Heart right ventricle (tissue), 16 donors: ENCODE results near the gene ESYT1. TPM values are rescaled to one million over a fixed set of nuclear protein-coding genes. Genes with fewer than 3 reads are reported as not detected.

Experiments
- ATAC-seq, 8 donors: fragments of 200-7000 bp; cut with Tn5 transposase; one replicate each; pipeline ENCODE4 v1.9.1; 2020; ENCODE audit warnings: mild to moderate bottlenecking in 8 of 8, moderate library complexity in 8 of 8, moderate number of reproducible peaks in 1 of 8
- DNase-seq, 2 donors: peaks; one replicate each; pipeline ENCODE4 v3.0.0-alpha.2; 2020
- H3K27ac ChIP-seq, 10 donors: fragments of 200-600 bp; sonication (generic) in 2 of 10; one replicate each; pipeline versions ENCODE4 v1.5.0 to v1.8.0; 2020 to 2022; ENCODE audit warnings: mild to moderate bottlenecking in 3 of 10
- H3K27me3 ChIP-seq, 7 donors: fragments of 200-600 bp; one replicate each; pipeline ENCODE4 v1.8.0; 2021 to 2022; ENCODE audit warnings: mild to moderate bottlenecking in 2 of 7
- H3K36me3 ChIP-seq, 9 donors: fragments of 200-600 bp; sonication (generic) in 1 of 9; one replicate each; pipeline versions ENCODE4 v1.5.0 to v1.8.0; 2020 to 2022; ENCODE audit warnings: mild to moderate bottlenecking in 2 of 9
- H3K4me1 ChIP-seq, 9 donors: fragments of 200-600 bp; sonication (generic) in 1 of 9; one replicate each; pipeline versions ENCODE4 v1.5.0 to v1.8.0; 2020 to 2022; ENCODE audit warnings: mild to moderate bottlenecking in 4 of 9
- H3K4me3 ChIP-seq, 10 donors: fragments of 200-600 bp; sonication (generic) in 2 of 10; one replicate each; pipeline versions ENCODE4 v1.5.0 to v1.8.0; 2020 to 2022; ENCODE audit warnings: mild to moderate bottlenecking in 7 of 10, moderate library complexity in 2 of 10
- H3K9me3 ChIP-seq, 11 donors: fragments of 200-600 bp in 10 of 11; sonication (generic) in 2 of 11; one replicate each; pipeline versions ENCODE4 v1.5.0 to v1.8.0; 2013 to 2022; ENCODE audit warnings: mild to moderate bottlenecking in 2 of 11, control low read depth in 1 of 11, moderate library complexity in 1 of 11
- CTCF ChIP-seq, 9 donors: fragments of 200-600 bp; sonication (generic) in 2 of 9; IDR thresholded peaks; one replicate each; pipeline versions ENCODE4 v1.5.0 to v1.8.0; 2021 to 2022; ENCODE audit warnings: antibody characterized with exemption in 9 of 9, mild to moderate bottlenecking in 5 of 9, moderate library complexity in 1 of 9
- WGBS, 2 donors: extraction: QIAGEN DNeasy Blood & Tissue Kit; methylation state at CpG; one replicate each; pipeline ENCODE4 v1.1.7; 2013; ENCODE audit warnings: inconsistent platforms in 1 of 2; 5-methylcytosine and 5-hydroxymethylcytosine counted together
- intact Hi-C, 10 donors: fragments of 100-400 bp; cut with DNase I; formaldehyde crosslinking; loops; one replicate each; pipeline versions ENCODE4 v1.11.1 to v1.14.2; 2022
- polyA plus RNA-seq, 2 donors: library from polyadenylated mRNA; stranded (reverse); fragments of 200-250 nt; gene quantifications; one replicate each; pipeline ENCODE4 v1.2.3, GENCODE V29; 2013
- total RNA-seq, 10 donors: library from RNA; stranded (reverse); fragmentation: NEBNext Ultra II Directional in 3 of 10; extraction: Animal tissue kit (Norgen Biotek cat#: 25700) in 3 of 10; gene quantifications; one replicate each; pipeline versions ENCODE4 v1.2.1 to v1.2.4, GENCODE V29; 2021 to 2023
- donor health status: Arrhythmogenic right ventricular cardiomyopathy.
- donor health status: ischemic (EF 13 %, LVEDD 7.1; RV severe dilation, severe dysfunction).
- donor health status: healthy with polysubstance abuse.
- donor health status: DM: no; HTN: yes; CAD: no.
- donor health status: DM: no; HTN: no; CAD: no.
- donor health status: ischemic (EF 25% LVEDD 6.9; RV normal size, moderate dysfunction).
- donor health status: ischemic (EF 25% LVEDD 5.7; RV mildly dilated, moderate dysfunction).
- donor health status: healthy.
- donor health status: DM: yes; HTN: yes; CAD: no.
- donor health status: Ischemic cardiomyopathy.
- donor health status: ischemic (EF 35%, LVEDD 5.7; RV mildly dilated, moderate dysfunction).
- donor health status: nonischemic (EF 11% LVEDD 7.7; RV severe dilation, severe dysfunction).
- donor health status: DM: yes; HTN: yes; CAD: no.
- donor health status: PGD.
- donor health status: ischemic (EF 29% LVEDD 5.4; RV normal size, mild dysfunction).
- donor health status: nonischemic (EF 23%, LVEDD 6.1; RV moderate dilation, normal function).

ESYT1 gene
- total and polyA plus RNA-seq, 12 donors = 20.9 to 57.3 (median 31.9) TPM

GRCh38 chr12:56127485-56127887 is 581 bp upstream of the ESYT1 start:
- peak overlapping the region in 9 of 10 donors; percentile 23 to 94 (median 84) for H3K4me3 ChIP-seq
- WGBS, 2 donors = 0% methylated on average over 8 of the region's 8 CpGs
- TF ChIP-seq CTCF (IDR thresholded peaks at IDR 0.05) = no peak
- peaks cover 0 to 35% (median 7%) of the 10 kb centered on the region in 9 donors for H3K36me3 ChIP-seq
- intact Hi-C loops = loop anchor here in 8 of 10 donors (1.0 to 10.0 kb wide), 9 partner anchors 29 to 507 kb away; partner anchors contain the start of genes MYL6 (in 5 of the 8), SMARCC2 (in 2 of the 8), SPRYD4 (in 2 of the 8) and BAZ2A (in 1 of the 8)
- peak overlapping the region; percentile 51 to 91 (median 82) for H3K27ac ChIP-seq
- no peaks in the 10 kb centered on the region for H3K9me3 ChIP-seq
- no peaks in the 10 kb centered on the region for H3K27me3 ChIP-seq
- no peak for DNase-seq
- ATAC-seq = no peak
- H3K4me1 ChIP-seq = peaks cover 8 to 61% (median 49%) of the 10 kb centered on the region in 9 donors

- Histone ChIP-seq H3K4me3 (peak overlapping the region; percentile 53 to 94 (median 84)), H3K27ac (peak overlapping the region; percentile 36 to 94 (median 88)), H3K4me1 (peaks cover 8 to 57% (median 41%) of the 10 kb centered on the region in 9 donors), H3K36me3 (peaks cover 0 to 38% (median 16%) of the 10 kb centered on the region in 9 donors), H3K27me3 (no peaks in the 10 kb centered on the region), H3K9me3 (no peaks in the 10 kb centered on the region)
- intact Hi-C loops = loop anchor here in 6 of 10 donors (2.0 to 10.0 kb wide), 6 partner anchors 14 to 506 kb away; partner anchors contain the start of genes SMARCC2 (in 2 of the 6), SPRYD4 (in 2 of the 6) and BAZ2A (in 1 of the 6)
- WGBS, 2 donors = 0% methylated on average over 20 of the region's 20 CpGs
- TF ChIP-seq CTCF (IDR thresholded peaks at IDR 0.05) = no peak
- peak in 1 of 2 donors; percentile 28 for DNase-seq
- ATAC-seq = peak; percentile 4 to 35 (median 10)
These were observed 671 bp downstream of the ESYT1 start for GRCh38 chr12:56128670-56129205.

- peak overlapping the region; percentile 36 to 94 (median 88) for H3K27ac ChIP-seq
- 3% methylated on average over 29 of the region's 29 CpGs for WGBS, 2 donors
- peaks cover 8 to 50% (median 41%) of the 10 kb centered on the region in 9 donors for H3K4me1 ChIP-seq
- peak; percentile 70 to 71 for DNase-seq
- peaks cover 0 to 43% (median 22%) of the 10 kb centered on the region in 9 donors for H3K36me3 ChIP-seq
- TF ChIP-seq CTCF (IDR thresholded peaks at IDR 0.05) = no peak
- H3K9me3 ChIP-seq = no peaks in the 10 kb centered on the region
- peak; percentile 23 to 63 (median 49) for ATAC-seq
- intact Hi-C loops = loop anchor here in 6 of 10 donors (2.0 to 10.0 kb wide), 6 partner anchors 13 to 505 kb away; partner anchors contain the start of genes SMARCC2 (in 2 of the 6), SPRYD4 (in 2 of the 6) and BAZ2A (in 1 of the 6)
- peak overlapping the region; percentile 53 to 94 (median 84) for H3K4me3 ChIP-seq
- H3K27me3 ChIP-seq = no peaks in the 10 kb centered on the region
These were observed 1.3 kb downstream of the ESYT1 start for GRCh38 chr12:56129206-56129941.

- TF ChIP-seq CTCF (IDR thresholded peaks at IDR 0.05) = no peak
- no peak for ATAC-seq
- no peak for DNase-seq
- WGBS, 2 donors = 58 to 64% methylated on average over 22 of the region's 22 CpGs
- H3K27ac ChIP-seq = peak overlapping the region in 9 of 10 donors; percentile 18 to 94 (median 88)
- peaks cover 8 to 46% (median 37%) of the 10 kb centered on the region in 9 donors for H3K4me1 ChIP-seq
- no peaks in the 10 kb centered on the region for H3K27me3 ChIP-seq
- peak overlapping the region in 9 of 10 donors; percentile 53 to 94 (median 83) for H3K4me3 ChIP-seq
- intact Hi-C loops = loop anchor here in 6 of 10 donors (2.0 to 10.0 kb wide), 6 partner anchors 13 to 505 kb away; partner anchors contain the start of genes SMARCC2 (in 2 of the 6), SPRYD4 (in 2 of the 6) and BAZ2A (in 1 of the 6)
- H3K36me3 ChIP-seq = peaks cover 0 to 49% (median 27%) of the 10 kb centered on the region in 9 donors
- no peaks in the 10 kb centered on the region for H3K9me3 ChIP-seq
These were observed 2.0 kb downstream of the ESYT1 start for GRCh38 chr12:56129942-56130495.
